GM12891 (cell line): ENCODE results near the gene DYRK4.

ENCODE experiments used
- POLR2A ChIP-seq: IDR thresholded peaks from 2 replicates; pipeline ENCODE4 v1.6.1; 2011; ENCODE audit warnings: low read depth, low read length, control low read depth
- POLR2AphosphoS5 ChIP-seq: IDR thresholded peaks from 2 replicates; pipeline ENCODE4 v1.6.1; 2011; ENCODE audit warnings: low read depth, low read length, control low read depth
- SPI1 ChIP-seq: IDR thresholded peaks from 2 replicates; pipeline ENCODE4 v1.6.1; 2011; ENCODE audit warnings: low read depth, low read length, control low read depth
- TAF1 ChIP-seq: IDR thresholded peaks from 2 replicates; pipeline ENCODE4 v1.6.1; 2011; ENCODE audit warnings: low read depth, low read length, control low read depth

- TF ChIP-seq SPI1, result no peak
- no peak for TF ChIP-seq POLR2AphosphoS5
- no peak for TF ChIP-seq TAF1
- TF ChIP-seq POLR2A, result no peak
Measured at GRCh38 chr12:4595881-4596280, 33.9 kb downstream of the DYRK4 start.
